Neural progenitor cell (in vitro differentiated cells): ENCODE results near the gene ANKRD50.

ENCODE experiments used
- EZH2 ChIP-seq: fragments of 200-600 bp; sonication (generic); IDR thresholded peaks from 2 replicates; pipeline ENCODE4 v1.6.1; 2017; ENCODE audit warnings: antibody characterized with exemption, mild to moderate bottlenecking, moderate library complexity
- TF ChIP-seq, protein P1 (sequence below): fragments of 200-600 bp; sonication (generic); IDR thresholded peaks from 2 replicates; pipeline ENCODE4 v1.5.1; 2017; ENCODE audit warnings: antibody characterized with exemption, mild to moderate bottlenecking

DNA sequence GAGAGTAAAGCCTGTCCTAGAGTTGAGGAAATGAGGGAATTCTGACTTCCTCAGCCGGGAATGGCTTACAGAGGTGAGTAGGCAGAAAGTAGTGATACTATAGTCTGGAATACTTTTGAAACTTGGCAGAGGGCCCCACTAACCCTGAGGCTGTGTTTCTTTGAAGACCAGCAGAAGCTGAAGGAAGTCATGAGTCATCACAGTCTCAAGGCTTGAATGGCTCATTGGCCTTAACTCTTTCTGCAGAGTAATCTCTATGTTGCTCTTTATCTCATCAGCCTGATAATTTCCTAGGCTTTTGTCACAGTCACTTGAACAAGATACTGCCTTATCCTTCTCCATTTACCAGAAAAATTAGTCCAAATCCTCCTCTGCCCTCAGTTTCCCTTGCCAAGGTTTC is 80.8 kb downstream of the ANKRD50 start:
- TF ChIP-seq, protein P1, sequence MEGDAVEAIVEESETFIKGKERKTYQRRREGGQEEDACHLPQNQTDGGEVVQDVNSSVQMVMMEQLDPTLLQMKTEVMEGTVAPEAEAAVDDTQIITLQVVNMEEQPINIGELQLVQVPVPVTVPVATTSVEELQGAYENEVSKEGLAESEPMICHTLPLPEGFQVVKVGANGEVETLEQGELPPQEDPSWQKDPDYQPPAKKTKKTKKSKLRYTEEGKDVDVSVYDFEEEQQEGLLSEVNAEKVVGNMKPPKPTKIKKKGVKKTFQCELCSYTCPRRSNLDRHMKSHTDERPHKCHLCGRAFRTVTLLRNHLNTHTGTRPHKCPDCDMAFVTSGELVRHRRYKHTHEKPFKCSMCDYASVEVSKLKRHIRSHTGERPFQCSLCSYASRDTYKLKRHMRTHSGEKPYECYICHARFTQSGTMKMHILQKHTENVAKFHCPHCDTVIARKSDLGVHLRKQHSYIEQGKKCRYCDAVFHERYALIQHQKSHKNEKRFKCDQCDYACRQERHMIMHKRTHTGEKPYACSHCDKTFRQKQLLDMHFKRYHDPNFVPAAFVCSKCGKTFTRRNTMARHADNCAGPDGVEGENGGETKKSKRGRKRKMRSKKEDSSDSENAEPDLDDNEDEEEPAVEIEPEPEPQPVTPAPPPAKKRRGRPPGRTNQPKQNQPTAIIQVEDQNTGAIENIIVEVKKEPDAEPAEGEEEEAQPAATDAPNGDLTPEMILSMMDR = no peak
- no peak for TF ChIP-seq EZH2
